GM21526 (cell line): ENCODE data around the gene FUBP3.

Experiments
- ATAC-seq: cut with Tn5 transposase; IDR thresholded peaks from one replicate; pipeline ENCODE4 v1.9.1; 2021; ENCODE audit warnings: moderate library complexity; ENCODE audit not compliant: unreplicated experiment, low FRiP score

Gene FUBP3

GRCh38 chr9:130578865-130579737, at the start of gene FUBP3:
Gene FUBP3 (plus strand): TSS chr9:130579577. CDS start chr9:130579681, 104 bp downstream.
- peak; percentile 80 for ATAC-seq

GRCh38 chr9:130530938-130531337, 48.4 kb upstream of the FUBP3 start:
- ATAC-seq = no peak

- ATAC-seq = no peak
These were observed 47.7 kb upstream of the FUBP3 start for GRCh38 chr9:130531670-130532069.

- no peak for ATAC-seq
These were observed 46.8 kb upstream of the FUBP3 start for GRCh38 chr9:130532426-130533080.

DNA sequence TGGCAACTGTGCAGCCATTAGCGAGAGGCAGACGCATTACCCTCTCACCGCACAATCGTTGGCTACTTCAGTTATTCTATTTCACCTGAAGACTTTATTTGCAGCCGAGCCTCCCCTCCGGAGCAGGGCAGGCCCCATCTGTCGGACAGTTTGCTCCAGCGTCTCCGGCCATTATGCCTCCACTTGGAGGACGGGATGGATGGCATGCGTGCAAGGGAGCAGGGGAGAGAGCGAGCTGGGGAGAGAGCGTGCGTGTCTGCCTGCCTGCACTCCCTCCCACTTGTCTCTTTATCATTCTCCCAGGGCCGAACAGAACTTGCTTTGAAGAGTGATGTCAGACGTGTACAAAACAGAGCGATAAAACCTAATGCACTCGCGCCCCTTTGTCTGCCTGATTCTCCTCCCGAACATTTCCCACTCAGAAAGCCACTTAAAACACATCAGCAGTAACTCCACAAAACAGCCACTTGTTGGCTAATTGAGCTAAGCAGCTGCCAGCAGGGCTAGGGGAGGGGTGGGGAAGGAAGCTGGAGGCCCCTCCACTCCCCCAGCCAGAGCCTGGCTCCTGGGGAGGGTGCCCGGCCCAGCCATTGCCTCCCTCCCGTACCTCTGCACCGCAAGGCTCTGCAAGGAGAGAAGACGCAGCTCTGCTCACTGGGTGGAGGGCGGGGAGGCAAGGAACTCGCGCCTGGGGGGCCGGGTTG, 43.4 kb upstream of the FUBP3 start:
- ATAC-seq = no peak

- no peak for ATAC-seq
These were observed 42.7 kb upstream of the FUBP3 start for GRCh38 chr9:130536701-130537107.

DNA sequence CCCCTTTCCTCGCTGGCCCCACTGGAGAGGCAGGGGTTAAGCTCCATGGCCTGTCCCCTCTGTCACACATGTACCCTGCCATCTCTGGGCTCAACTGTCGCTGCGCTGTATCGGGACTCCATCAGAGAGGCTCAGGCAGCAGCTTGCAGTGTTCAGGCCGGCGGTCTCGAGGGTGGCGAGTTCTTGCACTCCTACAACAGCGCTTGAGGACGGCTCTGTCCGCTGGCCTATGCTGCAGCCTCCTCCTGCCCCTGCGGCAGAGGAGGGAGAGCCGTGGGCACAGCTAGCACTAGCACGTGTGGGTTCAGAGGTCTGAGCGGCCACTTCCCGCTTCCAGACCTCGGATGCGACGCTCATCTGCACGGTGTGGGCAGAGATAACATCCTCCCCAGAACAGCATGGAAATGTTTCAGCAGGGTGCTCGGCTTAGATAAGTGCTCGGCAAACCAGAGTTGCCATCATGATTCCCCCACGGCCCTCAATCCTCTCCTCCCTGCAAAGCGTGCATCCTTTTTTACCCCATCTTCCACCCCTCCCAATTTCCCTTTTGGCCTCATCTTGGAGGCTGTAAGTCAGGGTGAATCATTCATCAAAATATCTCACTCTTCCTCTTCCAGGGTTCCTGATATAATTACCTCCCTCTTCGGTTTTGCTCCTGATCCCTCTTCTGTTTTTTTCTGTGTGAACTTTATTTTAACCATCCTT, 41.9 kb upstream of the FUBP3 start:
- ATAC-seq = no peak

- ATAC-seq = no peak
These were observed 39.8 kb upstream of the FUBP3 start for GRCh38 chr9:130539420-130540223.

DNA sequence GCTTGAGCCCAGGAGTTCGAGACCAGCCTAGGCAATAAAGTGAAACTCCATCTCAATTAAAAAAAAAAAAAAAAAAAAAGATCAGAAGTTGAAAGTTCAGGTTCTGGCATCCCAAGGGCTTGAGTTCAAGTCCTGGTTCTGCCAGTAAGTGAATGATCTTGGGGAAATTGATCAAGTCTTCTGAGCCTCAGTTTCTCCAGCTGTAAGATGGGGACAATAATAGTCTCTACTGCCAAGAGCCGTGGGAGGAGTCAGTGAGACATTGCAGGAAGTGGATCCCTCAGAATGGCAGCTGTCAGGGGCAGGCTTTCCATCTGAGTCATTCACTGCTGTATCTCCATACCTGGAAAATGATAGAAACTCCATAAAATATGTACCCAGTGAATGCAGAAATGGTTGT, 37.8 kb upstream of the FUBP3 start:
- no peak for ATAC-seq

DNA sequence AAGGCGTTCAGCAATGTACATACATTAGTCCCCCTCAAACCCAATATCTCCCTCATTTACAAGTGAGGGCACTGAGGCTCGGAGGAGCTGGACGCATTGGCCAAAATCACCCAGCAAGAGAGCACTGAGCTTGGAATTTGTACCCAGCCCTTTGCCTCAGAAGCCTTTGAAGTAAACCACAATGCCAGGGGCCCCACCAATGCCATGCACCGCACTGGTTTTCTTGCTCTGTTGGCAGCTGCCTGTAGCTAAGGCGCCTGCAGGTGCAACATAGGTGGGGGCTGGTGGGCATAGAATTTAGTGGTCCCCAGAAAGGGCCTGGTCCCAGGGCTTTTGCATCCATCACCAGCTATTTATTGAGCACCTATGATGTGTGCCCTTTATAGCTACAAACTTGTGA, 37.3 kb upstream of the FUBP3 start:
- ATAC-seq = no peak

DNA sequence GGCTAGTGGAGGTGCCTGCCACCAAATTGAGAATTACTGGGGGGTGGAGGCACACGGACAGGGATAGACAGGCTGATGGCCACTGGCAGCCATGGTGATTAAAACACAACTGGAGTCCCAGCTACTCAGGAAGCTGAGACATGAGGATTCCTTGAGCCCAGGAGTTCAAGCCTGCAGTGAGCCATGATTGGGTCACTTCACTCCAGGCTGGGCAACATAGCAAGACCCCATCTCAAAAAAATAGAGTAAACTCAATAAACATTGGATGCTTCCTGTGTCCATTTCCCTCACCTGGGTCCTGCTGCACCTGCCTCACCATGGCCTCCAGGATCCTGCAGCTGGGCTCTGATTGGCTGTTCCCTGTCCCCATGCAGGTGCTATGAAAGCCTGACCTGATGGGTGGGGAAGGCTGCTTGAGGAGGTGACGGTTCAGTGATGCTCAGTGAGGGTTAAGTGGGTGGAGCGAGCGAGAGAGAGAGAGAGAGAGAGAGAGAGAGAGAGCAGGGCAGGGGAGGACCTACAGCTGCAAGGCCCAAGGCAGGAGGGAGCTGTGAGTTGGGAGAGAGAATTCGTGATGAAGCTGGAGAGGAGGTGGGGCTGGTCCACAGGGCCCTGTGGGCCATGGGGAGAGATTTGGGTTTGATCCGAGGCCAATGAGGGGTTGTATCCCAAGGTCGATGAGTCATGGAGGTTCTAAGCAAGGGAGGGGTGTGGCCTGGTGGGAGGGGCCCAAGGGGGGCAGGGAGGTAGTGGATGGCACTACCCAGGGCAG, 36.7 kb upstream of the FUBP3 start:
- no peak for ATAC-seq

DNA sequence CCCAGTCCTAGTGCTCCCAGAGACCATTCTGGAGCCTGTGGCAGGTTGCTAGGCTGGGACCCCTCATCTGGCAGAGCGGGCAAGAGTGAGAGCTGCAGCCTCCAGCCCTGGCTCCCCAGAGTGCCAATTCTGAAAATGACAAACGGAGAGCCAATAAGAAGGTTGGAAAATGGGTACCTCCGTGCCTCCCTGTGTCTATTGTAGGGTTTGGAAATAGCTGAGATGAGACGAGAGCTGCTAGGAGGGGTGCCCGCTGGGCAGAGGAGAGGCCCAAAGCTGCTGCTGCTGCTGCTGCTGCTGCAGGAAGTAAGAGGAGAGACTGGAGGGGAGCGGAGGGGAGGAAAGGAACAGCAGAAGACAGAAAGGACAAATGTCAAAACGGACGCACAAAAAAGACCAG, 36.0 kb upstream of the FUBP3 start:
- ATAC-seq = no peak

DNA sequence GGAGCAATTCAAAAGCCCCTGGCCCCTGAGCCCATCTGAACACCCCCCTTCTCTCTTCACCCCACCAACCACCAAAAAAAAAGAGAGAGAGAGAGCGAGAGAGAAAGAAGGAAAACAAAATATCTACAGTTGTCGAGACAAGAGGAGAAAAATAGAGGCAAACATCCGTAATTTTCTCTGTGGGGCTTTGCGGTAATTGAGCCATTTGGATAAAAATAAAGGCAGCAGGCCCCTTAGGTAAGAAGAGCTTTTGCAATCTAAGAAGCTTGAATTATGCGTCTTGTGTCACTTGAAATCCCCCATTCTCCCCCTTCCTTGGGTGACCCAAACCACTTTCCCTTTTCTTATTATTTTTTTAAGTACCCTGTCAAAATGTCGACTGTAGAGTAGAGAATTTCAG, 35.5 kb upstream of the FUBP3 start:
- no peak for ATAC-seq

GRCh38 chr9:130544364-130544763, 35.0 kb upstream of the FUBP3 start:
- no peak for ATAC-seq

DNA sequence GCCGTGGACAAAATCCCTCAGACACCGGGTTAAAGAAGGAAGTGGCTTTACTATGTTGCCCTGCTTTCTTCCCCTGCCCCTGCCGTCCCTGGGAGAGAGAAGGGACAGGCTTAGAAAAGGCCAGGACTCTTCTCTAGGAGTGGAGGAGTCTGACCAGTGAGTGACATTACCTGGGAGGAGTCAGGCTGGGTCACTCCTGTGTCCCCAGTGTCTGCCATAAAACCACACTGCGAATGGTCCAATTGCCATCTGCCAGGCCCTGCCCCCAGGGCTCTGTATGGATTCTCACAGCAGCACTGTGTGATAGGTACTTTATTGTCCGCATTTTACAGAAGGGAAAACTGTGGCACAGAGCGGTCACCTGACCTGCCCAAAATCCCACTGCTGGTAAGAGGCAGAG, 31.3 kb upstream of the FUBP3 start:
- ATAC-seq = no peak

DNA sequence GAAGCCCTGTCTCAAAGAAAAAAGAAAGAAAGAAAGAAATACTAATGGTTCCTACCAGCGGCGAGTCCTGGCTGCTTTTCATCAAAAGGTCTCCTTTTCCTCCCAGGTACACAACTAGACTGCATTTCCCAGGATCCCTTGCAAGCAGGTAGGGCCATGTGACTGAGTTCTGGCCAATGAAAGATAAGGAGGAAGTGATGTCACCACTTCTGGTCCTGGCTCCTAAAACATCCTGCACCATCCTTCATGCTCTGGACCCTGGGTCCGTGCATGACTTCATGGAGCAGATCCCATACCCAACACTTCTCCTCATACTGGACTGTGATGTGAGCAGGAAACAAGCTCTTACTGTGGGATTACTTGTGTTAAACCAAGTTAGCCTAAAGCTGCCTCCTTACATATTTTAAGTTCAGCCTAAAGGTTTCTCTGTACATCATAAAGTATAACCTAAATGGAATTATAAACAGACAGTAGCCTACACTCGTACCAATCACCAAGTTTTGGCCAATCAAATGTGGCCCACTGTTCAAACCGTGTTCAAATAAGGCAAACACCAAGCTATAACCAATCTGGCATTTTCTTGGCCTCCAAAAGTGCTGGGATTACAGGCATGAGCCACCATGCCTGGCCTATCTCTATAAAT, 30.2 kb upstream of the FUBP3 start:
- no peak for ATAC-seq

DNA sequence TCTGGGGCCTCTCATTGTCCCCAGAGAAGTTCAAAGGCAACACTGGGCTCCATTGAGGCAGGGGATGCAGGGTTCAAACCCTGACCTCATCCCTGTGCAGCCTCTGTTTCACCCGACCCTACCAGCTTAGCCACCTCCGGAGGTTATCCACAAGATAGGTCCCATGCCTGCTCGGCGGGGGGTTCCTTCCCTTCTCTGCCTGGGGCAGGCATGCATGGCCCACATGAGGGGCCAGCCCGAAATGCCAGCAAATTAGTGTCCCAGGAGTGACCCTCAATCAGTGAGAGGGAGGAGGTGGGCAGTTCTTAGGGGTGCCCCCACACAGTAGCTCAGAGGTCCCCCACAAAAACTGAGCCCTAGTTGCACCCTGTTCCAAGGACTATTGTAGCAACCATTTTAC, 24.8 kb upstream of the FUBP3 start:
- no peak for ATAC-seq

GRCh38 chr9:130555061-130555460, 24.3 kb upstream of the FUBP3 start:
- no peak for ATAC-seq

GRCh38 chr9:130555968-130556367, 23.4 kb upstream of the FUBP3 start:
- ATAC-seq = no peak
